ENCODE measurements around the gene KCNJ14. TPM values are rescaled to one million over a fixed set of nuclear protein-coding genes. Genes with fewer than 3 reads are reported as not detected.

The KCNJ14 gene
- total and polyA plus RNA-seq, 2 of the 8 experiments (the other 6 are each of a cell fraction or from before 2014, with no cell fraction given): 0.45 to 0.89 TPM

DNA sequence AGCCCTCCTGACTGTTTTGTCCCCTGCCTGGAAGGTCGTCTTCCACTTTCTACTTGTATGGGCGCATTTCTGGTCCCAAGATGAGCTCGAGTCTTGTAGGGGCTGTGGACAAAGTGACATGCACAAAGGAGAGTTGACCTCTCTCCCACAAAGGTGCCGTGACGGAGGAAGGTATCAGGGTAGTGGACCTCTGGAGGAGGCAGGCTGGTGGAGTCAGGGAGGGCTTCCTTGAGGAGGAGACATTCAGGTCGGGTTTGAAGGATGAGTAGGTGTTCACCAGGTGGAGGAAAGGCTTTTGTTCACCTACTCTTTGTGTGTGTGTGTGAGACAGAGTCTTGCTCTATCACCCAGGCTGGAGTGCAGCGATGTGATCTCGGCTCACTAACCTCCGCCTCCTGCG lies 15.5 kb downstream of the KCNJ14 start (continued):
- TF ChIP-seq RAD21 (IDR thresholded peaks at IDR 0.05 in 1 of 2, conservative IDR thresholded peaks at IDR 0.05 in 1 of 2; ENCODE audit: low read depth in 2 of 2, low read length in 2 of 2): no peak
- TF ChIP-seq GTF2F1 (IDR thresholded peaks at IDR 0.05; ENCODE audit: borderline replicate concordance, low read depth, low read length): no peak
- TF ChIP-seq KDM5A (IDR thresholded peaks at IDR 0.05; ENCODE audit: low read length): no peak

Measured in H1 (cell line).